ENCODE results near the gene LACC1.

DNA sequence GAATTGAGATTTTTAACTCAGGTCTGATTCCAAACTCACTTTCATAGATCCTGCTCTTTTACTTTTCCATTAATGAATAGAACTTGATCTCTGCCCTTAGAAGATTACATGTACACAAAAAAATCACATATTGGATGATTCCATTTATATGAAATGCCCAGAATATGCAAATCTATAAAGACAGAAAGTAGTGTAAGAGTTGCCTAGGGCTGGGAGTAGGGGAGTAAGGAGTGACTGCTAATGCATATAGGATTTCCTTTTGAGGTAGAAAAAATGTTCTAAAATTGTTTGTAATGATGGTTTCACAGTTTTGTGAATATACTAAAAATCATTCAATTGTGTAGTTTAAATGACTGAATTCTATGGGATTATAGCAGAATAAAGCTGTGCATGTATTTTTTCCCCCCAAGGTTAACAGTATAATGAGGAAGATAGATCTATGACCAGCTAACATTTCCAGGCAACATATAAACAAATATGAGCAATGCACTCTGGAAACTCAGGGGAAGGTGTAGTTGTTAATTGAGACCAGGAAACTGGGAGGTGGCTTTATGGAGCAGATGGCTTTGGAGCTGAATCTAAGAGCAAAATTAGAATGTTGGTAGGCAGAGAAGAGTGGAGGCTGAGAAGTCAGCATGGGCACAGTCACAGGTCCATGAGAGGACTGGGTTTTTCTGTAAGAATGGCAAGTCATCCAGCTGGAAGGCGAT is 41.4 kb downstream of the LACC1 start:
- TF ChIP-seq, protein P1, sequence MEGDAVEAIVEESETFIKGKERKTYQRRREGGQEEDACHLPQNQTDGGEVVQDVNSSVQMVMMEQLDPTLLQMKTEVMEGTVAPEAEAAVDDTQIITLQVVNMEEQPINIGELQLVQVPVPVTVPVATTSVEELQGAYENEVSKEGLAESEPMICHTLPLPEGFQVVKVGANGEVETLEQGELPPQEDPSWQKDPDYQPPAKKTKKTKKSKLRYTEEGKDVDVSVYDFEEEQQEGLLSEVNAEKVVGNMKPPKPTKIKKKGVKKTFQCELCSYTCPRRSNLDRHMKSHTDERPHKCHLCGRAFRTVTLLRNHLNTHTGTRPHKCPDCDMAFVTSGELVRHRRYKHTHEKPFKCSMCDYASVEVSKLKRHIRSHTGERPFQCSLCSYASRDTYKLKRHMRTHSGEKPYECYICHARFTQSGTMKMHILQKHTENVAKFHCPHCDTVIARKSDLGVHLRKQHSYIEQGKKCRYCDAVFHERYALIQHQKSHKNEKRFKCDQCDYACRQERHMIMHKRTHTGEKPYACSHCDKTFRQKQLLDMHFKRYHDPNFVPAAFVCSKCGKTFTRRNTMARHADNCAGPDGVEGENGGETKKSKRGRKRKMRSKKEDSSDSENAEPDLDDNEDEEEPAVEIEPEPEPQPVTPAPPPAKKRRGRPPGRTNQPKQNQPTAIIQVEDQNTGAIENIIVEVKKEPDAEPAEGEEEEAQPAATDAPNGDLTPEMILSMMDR (IDR thresholded peaks at IDR 0.05) = no peak
- TF ChIP-seq EZH2 (IDR thresholded peaks at IDR 0.05; ENCODE audit: borderline replicate concordance, insufficient read depth, low read depth, low read length, poor library complexity, severe bottlenecking) = no peak

Measured in B cell (primary cell).